Kidney (tissue), 14 donors: Measurements from ENCODE around the gene LRRC61. TPM values are rescaled to one million over a fixed set of nuclear protein-coding genes. Genes with fewer than 3 reads are reported as not detected.

Experiments
- DNase-seq, 5 donors: peaks; one replicate each; pipeline ENCODE4 v3.0.0-alpha.2; 2013 to 2020
- FAIRE-seq: peaks from 2 replicates; lab custom pipeline; 2012; peaks lifted over from hg19 to GRCh38; lab: Jason Lieb, UNC
- H3K27ac ChIP-seq, 2 donors: one replicate each; pipeline ENCODE4 v1.7.0; 2013; ENCODE audit warnings: low read depth in 2 of 2, low read length in 2 of 2, inconsistent platforms in 1 of 2
- H3K27me3 ChIP-seq: one replicate; pipeline ENCODE4 v1.7.1; 2013; ENCODE audit warnings: low read length, inconsistent platforms; ENCODE audit not compliant: control insufficient read depth, insufficient read depth
- H3K36me3 ChIP-seq, 3 donors: one replicate each; pipeline versions ENCODE4 v1.7.0 to v1.7.1; 2013; ENCODE audit warnings: low read length in 3 of 3, control low read depth in 1 of 3, inconsistent platforms in 1 of 3; ENCODE audit not compliant: insufficient read depth in 3 of 3, control insufficient read depth in 2 of 3
- H3K4me1 ChIP-seq, 3 donors: one replicate each; pipeline versions ENCODE4 v1.7.0 to v1.7.1; 2013; ENCODE audit warnings: low read length in 3 of 3, inconsistent platforms in 1 of 3, low read depth in 1 of 3; ENCODE audit not compliant: control insufficient read depth in 2 of 3, insufficient read depth in 2 of 3
- H3K4me3 ChIP-seq, 3 donors: one replicate each; pipeline versions ENCODE4 v1.7.0 to v1.8.1; 2013; ENCODE audit warnings: low read length in 3 of 3, control low read depth in 1 of 3, inconsistent platforms in 1 of 3
- H3K9ac ChIP-seq, 3 donors: one replicate each; pipeline versions ENCODE4 v1.7.0 to v1.7.1; 2013; ENCODE audit warnings: low read length in 3 of 3, control low read depth in 1 of 3, inconsistent platforms in 1 of 3
- H3K9me3 ChIP-seq, 3 donors: one replicate each; pipeline versions ENCODE4 v1.7.0 to v1.7.1; 2013; ENCODE audit warnings: low read length in 3 of 3, control low read depth in 1 of 3, inconsistent platforms in 1 of 3; ENCODE audit not compliant: control insufficient read depth in 2 of 3, insufficient read depth in 1 of 3
- intact Hi-C: fragments of 100-400 bp; cut with DNase I; formaldehyde crosslinking; loops from one replicate; pipeline ENCODE4 v1.11.1; 2022
- polyA plus RNA-seq: library from polyadenylated mRNA; stranded (reverse); fragments of 350-450 nt; fragmentation: Illumina TruSeq; extraction: RNeasy Lipid Tissue Mini Kit (QIAGEN cat#74804); gene quantifications from one replicate; pipeline ENCODE4 v1.2.3, GENCODE V29; 2014; ENCODE audit warnings: low read depth, low replicate concordance; ENCODE audit not compliant: insufficient read depth
- total RNA-seq: library from RNA; stranded (reverse); fragmentation: NEBNext Ultra II Directional; extraction: Animal tissue kit (Norgen Biotek cat#: 25700); gene quantifications from one replicate; pipeline ENCODE4 v1.2.1, GENCODE V29; 2021
- TF ChIP-seq, protein P1 (sequence below): IDR thresholded peaks from 3 replicates; pipeline ENCODE4 v1.5.1; 2012; ENCODE audit warnings: mild to moderate bottlenecking, moderate library complexity, borderline replicate concordance; ENCODE audit not compliant: insufficient read depth; ENCODE audit errors: extremely low read depth
- donor health status: control.
- donor health status: control.
- donor health status: control.
- donor health status: control.
- donor health status: control.
- donor health status: DM: yes; HTN: yes; CAD: no.
- donor health status: Normal renal cell carcinoma (clear cell type).

LRRC61 gene
- total and polyA plus RNA-seq, 2 donors from 2014 or later = 17.1 to 23.2 TPM

DNA sequence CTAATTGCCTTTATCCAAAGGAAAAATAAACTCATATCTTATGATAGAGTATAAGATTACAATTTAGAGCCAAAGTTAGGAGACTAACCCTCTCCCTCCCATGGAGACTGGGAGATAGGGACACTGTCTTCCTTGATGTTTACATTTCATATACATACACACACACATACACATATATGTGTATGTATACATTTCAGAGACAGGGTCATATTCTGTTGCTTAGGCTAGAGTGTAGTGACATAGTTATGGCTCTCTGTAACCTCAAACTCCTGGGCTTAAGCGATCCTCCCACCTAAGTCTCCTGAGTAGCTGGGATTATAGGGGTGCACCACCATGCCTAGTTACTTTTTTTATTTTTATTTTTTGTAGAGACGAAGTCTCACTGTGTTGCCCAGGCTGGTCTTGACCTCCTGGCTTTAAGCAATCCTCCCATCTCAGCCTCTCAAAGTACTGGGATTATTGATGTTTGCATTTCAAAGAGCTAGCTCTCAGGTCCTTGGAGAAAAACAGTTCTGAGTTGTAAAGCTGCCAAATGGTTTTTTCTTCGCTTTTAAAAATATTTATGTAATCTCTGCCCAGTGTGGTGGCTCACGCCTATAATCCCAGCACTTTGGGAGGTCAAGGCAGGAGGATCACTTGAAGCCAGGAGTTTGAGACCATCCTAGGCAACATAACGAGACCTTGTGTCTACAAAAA is 37.4 kb downstream of the LRRC61 start:
- TF ChIP-seq, protein P1, sequence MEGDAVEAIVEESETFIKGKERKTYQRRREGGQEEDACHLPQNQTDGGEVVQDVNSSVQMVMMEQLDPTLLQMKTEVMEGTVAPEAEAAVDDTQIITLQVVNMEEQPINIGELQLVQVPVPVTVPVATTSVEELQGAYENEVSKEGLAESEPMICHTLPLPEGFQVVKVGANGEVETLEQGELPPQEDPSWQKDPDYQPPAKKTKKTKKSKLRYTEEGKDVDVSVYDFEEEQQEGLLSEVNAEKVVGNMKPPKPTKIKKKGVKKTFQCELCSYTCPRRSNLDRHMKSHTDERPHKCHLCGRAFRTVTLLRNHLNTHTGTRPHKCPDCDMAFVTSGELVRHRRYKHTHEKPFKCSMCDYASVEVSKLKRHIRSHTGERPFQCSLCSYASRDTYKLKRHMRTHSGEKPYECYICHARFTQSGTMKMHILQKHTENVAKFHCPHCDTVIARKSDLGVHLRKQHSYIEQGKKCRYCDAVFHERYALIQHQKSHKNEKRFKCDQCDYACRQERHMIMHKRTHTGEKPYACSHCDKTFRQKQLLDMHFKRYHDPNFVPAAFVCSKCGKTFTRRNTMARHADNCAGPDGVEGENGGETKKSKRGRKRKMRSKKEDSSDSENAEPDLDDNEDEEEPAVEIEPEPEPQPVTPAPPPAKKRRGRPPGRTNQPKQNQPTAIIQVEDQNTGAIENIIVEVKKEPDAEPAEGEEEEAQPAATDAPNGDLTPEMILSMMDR = no peak
- H3K9ac ChIP-seq = no peak overlapping the region
- no peaks in the 10 kb centered on the region for H3K4me1 ChIP-seq
- no peak overlapping the region for H3K27ac ChIP-seq
- no peak overlapping the region for H3K4me3 ChIP-seq
- H3K27me3 ChIP-seq = no peaks in the 10 kb centered on the region
- H3K36me3 ChIP-seq = no peaks in the 10 kb centered on the region
- no peak for DNase-seq
- intact Hi-C loops = no loop called here
- no peaks in the 10 kb centered on the region for H3K9me3 ChIP-seq
- FAIRE-seq = no peak

DNA sequence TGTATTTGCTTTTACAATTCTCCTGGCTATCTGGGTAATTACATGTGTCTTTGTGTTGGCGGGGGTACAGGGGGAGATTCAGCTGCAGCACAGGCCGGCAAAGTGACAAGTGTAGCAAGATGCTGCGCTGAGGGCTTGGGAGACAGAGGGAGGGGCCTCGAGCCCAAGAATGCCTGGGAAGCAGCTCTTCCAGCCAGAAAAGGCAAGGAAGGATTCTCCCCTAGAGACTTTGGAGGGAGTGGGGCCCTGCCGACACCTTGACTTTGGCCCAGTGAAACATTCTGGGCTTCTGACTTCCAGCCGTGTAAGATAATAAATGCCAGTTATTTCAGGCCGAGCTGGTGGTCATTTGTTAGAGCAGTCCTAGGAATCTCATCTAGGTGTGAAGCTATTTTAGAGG is 38.2 kb downstream of the LRRC61 start:
- intact Hi-C loops = no loop called here

DNA sequence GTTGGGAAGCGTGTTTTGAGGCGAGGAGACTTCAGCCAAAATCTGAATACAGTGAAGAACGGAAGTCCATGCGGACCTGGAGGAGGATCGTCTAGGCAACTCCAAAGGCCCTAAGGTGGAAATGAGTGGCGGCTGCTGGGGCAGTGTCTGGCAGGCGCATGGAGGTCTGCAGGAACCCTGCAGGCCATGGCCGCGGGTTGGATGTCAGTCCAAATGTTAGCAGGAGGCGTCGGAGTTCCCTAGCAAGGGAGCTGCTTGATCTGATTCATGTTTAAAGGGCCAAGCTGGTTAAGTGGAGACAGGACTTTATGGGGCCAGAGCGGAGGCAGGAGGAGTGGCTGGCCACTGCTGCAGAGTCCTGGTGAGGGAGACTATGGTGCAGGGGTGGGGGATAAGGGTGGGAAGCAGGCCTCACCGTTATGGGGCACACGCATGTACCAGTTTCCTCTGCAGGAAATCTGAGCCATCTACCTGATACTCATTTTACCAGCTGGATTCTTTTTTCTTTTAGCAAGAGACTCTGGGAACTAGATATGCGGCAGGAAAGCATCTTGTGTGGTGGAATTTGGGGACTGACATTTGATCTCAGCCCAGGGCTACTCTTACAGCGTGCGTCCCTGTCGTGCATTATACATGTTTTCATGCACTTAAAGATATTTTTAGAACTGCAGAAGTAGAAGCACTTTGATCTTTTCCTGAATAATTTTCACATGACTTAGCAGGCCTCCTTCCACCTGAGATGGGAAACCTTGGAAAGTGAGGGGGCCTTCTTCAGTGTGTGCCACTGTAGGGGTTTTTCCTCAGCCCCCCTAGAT is 38.9 kb downstream of the LRRC61 start:
- no peaks in the 10 kb centered on the region for H3K4me1 ChIP-seq
- TF ChIP-seq, protein P1 = no peak
- intact Hi-C loops = no loop called here
- no peak for FAIRE-seq
- no peak overlapping the region for H3K9ac ChIP-seq
- H3K27ac ChIP-seq = no peak overlapping the region
- H3K27me3 ChIP-seq = no peaks in the 10 kb centered on the region
- H3K36me3 ChIP-seq = no peaks in the 10 kb centered on the region
- H3K9me3 ChIP-seq = no peaks in the 10 kb centered on the region
- no peak overlapping the region for H3K4me3 ChIP-seq
- DNase-seq = peak in 4 of 5 donors; percentile 53 to 69 (median 60)

More for the DNA sequence above, 38.2 kb downstream of the LRRC61 start:
- H3K9ac ChIP-seq = no peak overlapping the region
- no peaks in the 10 kb centered on the region for H3K27me3 ChIP-seq
- FAIRE-seq (no peak), DNase-seq (peak in 1 of 5 donors; percentile 43)
- H3K27ac ChIP-seq = no peak overlapping the region
- no peak overlapping the region for H3K4me3 ChIP-seq
- no peaks in the 10 kb centered on the region for H3K4me1 ChIP-seq
- TF ChIP-seq, protein P1 = no peak
- H3K36me3 ChIP-seq = no peaks in the 10 kb centered on the region
- H3K9me3 ChIP-seq = no peaks in the 10 kb centered on the region
